Liver (tissue), 3 donors: Measurements from ENCODE around the gene GPR4.

ENCODE experiments used
- JUND ChIP-seq, 2 donors: IDR thresholded peaks; 2 replicates each; pipeline ENCODE4 v1.6.1; 2016; ENCODE audit warnings: antibody characterized with exemption in 2 of 2
- YY1 ChIP-seq: IDR thresholded peaks from 2 replicates; pipeline ENCODE4 v1.6.1; 2016; ENCODE audit warnings: antibody characterized with exemption, mild to moderate bottlenecking
- TF ChIP-seq, protein P1 (sequence below): fragments of 150-350 bp; IDR thresholded peaks from 2 replicates; pipeline ENCODE4 v1.5.1; 2017; ENCODE audit warnings: improper control_type of control experiment, low read depth, low read length; ENCODE audit not compliant: missing input control
- donor health status: healthy.
- donor health status: healthy.

DNA sequence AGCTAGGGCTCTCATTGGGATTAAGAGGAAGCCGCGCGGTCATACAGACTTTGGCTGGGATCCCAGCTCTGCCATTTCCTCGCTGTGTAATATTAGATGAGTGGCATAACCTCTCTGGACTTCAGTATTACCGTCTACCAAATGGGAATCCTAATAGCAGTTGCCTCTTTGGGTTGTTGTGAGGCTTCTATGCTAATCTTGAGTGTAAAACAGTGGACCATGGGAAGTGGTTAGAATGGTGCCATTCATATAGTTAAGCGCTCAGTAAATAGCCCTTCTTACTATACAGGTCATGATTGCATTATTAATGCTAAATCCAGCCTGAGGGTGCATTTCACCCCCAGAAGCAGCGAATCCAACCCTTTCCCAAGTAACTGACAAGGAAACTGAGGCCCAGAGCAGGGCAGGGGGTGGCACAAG, 16.8 kb downstream of the GPR4 start:
- TF ChIP-seq YY1 (no peak), JUND (IDR thresholded peaks at IDR 0.05) (no peak)
- TF ChIP-seq, protein P1, sequence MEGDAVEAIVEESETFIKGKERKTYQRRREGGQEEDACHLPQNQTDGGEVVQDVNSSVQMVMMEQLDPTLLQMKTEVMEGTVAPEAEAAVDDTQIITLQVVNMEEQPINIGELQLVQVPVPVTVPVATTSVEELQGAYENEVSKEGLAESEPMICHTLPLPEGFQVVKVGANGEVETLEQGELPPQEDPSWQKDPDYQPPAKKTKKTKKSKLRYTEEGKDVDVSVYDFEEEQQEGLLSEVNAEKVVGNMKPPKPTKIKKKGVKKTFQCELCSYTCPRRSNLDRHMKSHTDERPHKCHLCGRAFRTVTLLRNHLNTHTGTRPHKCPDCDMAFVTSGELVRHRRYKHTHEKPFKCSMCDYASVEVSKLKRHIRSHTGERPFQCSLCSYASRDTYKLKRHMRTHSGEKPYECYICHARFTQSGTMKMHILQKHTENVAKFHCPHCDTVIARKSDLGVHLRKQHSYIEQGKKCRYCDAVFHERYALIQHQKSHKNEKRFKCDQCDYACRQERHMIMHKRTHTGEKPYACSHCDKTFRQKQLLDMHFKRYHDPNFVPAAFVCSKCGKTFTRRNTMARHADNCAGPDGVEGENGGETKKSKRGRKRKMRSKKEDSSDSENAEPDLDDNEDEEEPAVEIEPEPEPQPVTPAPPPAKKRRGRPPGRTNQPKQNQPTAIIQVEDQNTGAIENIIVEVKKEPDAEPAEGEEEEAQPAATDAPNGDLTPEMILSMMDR = no peak
